HG02981 (cell line): ENCODE results near the gene PDZD4.

Source experiments
- ATAC-seq: cut with Tn5 transposase; IDR thresholded peaks from one replicate; pipeline ENCODE4 v1.9.1; 2021; ENCODE audit warnings: mild to moderate bottlenecking, moderate library complexity; ENCODE audit not compliant: unreplicated experiment

Gene PDZD4, protein sequence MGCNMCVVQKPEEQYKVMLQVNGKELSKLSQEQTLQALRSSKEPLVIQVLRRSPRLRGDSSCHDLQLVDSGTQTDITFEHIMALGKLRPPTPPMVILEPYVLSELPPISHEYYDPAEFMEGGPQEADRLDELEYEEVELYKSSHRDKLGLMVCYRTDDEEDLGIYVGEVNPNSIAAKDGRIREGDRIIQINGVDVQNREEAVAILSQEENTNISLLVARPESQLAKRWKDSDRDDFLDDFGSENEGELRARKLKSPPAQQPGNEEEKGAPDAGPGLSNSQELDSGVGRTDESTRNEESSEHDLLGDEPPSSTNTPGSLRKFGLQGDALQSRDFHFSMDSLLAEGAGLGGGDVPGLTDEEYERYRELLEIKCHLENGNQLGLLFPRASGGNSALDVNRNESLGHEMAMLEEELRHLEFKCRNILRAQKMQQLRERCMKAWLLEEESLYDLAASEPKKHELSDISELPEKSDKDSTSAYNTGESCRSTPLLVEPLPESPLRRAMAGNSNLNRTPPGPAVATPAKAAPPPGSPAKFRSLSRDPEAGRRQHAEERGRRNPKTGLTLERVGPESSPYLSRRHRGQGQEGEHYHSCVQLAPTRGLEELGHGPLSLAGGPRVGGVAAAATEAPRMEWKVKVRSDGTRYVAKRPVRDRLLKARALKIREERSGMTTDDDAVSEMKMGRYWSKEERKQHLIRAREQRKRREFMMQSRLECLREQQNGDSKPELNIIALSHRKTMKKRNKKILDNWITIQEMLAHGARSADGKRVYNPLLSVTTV

GRCh38 chrX:153829799-153830639, at the start of gene PDZD4:
Gene PDZD4, minus strand, starts transcription at chrX:153830544. Its CDS starts 246 bp downstream, at chrX:153830298.
- ATAC-seq = no peak

- ATAC-seq = no peak
These were observed 49.5 kb upstream of the PDZD4 start for GRCh38 chrX:153879741-153880439.

DNA sequence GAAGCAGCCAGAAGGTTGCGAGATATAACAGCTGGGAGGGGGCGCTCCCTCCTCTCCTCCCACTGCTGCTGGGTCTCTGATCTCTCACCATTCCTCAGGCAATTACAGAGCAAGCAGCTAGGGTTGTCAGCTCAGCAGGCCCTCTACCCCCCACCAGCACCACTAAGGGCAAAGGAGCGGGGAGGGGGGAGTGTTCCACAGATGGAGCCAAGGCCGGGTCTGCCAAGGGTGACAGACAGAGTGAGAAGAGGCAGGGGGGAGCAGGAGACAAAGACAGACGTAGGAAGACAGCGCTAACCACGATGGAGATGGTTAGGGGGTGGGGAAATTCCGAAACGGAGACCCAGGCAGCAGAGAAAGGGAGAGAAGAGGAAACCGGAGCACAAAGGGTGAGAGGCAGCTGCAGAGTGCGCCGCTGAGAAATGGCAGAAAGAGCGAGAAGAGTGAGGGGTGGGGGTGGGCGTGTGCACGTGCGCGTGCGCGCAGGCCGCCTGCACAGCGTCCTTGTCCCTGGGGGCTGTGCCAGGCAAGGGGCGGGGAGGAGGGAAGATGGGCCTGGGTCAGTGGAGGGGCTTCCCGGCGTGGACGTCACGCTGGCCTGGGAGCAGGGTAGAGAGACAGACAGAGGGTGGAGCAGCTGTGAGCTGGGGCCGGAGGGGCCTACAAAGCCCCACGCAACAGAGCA, 48.8 kb upstream of the PDZD4 start:
- no peak for ATAC-seq

GRCh38 chrX:153878345-153878744, 48.0 kb upstream of the PDZD4 start:
- no peak for ATAC-seq

- no peak for ATAC-seq
These were observed 47.4 kb upstream of the PDZD4 start for GRCh38 chrX:153877571-153878261.

GRCh38 chrX:153876112-153876491, 45.8 kb upstream of the PDZD4 start:
- no peak for ATAC-seq

DNA sequence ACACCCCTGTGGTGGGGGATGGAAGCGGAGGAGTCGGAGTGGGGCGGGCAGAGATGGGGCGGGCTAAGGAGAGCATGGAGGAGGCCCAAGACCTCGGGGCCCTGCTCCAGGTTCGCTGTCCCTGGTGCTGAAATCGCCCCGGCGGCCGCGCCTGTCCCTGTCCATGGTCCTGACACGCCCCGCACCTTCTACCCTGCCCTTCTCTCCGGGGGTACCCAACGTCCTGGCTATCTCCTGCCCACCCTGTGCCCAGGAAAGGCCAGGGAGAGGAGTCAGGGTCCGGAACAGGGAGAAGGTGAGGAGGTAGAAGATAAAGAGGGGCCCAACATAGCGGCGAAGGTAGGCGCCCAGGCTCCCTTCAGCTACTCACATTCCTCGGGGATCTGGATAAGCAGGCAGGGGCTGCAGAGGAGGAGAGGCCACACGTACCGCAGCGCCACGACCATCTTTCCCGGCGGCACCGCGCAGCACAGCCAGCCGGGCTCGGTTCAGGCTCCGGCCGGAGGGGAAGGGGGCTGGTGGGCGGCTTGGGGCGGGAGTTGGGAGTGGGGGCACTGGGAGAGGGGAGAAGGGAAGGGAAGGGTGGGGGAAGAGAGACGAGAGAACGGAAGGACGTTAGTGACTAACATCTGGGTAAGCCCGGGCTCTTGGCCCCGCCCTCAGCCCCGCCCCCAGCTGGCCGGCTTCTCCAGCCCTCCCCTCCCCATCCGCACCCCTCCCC, 45.2 kb upstream of the PDZD4 start:
- no peak for ATAC-seq

GRCh38 chrX:153874366-153875125, 44.2 kb upstream of the PDZD4 start:
- ATAC-seq = no peak

DNA sequence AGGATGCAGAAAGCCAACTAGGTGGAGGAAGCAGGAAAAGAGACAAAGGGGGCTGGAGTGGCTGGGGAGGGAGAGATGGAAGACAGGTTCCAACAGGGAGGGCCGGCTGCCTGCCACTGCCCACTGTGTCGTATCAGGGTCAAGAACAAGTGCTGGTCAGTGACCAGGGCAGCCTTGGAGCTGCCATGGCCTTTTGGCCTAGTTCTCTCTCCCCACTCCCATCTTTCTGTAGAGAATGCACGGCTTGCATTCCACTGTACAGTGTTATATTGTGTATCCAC, 43.7 kb upstream of the PDZD4 start:
- no peak for ATAC-seq

GRCh38 chrX:153873282-153874084, 43.1 kb upstream of the PDZD4 start:
- no peak for ATAC-seq

GRCh38 chrX:153871946-153872878, 41.9 kb upstream of the PDZD4 start:
- ATAC-seq = no peak

- ATAC-seq = no peak
These were observed 41.1 kb upstream of the PDZD4 start for GRCh38 chrX:153871451-153871850.

GRCh38 chrX:153870791-153871360, 40.5 kb upstream of the PDZD4 start:
- ATAC-seq = no peak

- no peak for ATAC-seq
These were observed 39.9 kb upstream of the PDZD4 start for GRCh38 chrX:153870288-153870690.

DNA sequence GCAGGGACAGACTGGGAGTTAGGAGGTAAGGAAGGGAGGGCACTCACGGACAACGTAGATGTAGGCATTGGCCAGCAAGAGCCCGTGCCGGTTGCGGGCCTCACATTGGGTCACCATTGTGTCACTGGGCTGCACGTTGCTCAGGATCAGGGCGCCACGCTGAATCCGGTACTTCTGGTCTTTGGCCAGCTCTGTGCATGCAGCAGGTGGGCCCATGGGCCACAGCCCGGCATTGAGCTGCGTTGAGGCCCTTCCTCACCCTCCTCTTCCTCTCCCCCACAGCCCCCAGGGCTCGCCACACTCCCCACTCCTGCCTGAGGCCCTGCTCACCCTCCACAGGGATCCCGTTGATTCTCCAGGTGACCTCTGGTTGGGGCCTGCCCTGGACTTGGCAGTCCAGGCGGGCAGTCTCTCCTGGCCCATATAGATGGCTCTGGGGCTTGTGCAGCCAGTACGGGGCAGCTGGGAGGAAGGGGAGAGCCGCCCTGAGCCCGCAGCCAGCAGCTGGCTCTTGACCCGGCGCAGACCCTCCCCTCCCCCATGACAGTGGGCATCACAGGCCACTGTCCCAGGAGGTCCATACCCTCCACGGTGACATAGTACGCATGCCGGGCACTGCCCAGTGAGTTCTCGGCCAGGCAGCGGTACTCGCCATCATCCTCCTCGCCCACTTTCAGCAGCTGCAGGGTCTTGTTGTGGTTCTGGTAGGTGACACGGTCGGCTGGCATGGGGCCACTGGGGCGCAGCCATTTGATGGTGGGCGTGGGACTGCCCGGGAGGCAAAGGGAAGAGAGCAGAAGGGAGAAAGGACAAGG, 39.3 kb upstream of the PDZD4 start:
- no peak for ATAC-seq
